Activated naive CD8-positive, alpha-beta T cell treated with anti-CD3 and anti-CD28 coated beads, Interleukin-2, amount 50 U/mL, for 24 hours (primary cell): ENCODE measurements around the gene OTUB1.

Experiments
- ATAC-seq: fragments of 150-1000 bp; cut with Tn5 transposase; one replicate; pipeline ENCODE4 v1.10.0; 2021
- DNase-seq: peaks from one replicate; pipeline ENCODE4 v3.0.0; 2021
- H3K27ac Mint-ChIP-seq: one replicate; pipeline ENCODE4 v1.8.0; 2021; ENCODE audit warnings: mild to moderate bottlenecking, mixed read lengths
- H3K27me3 Mint-ChIP-seq: one replicate; pipeline ENCODE4 v1.8.0; 2021; ENCODE audit warnings: mixed read lengths
- H3K36me3 Mint-ChIP-seq: one replicate; pipeline ENCODE4 v1.8.0; 2021; ENCODE audit warnings: low read depth, mixed read lengths
- H3K4me1 Mint-ChIP-seq: one replicate; pipeline ENCODE4 v1.8.0; 2021; ENCODE audit warnings: mixed read lengths
- H3K4me3 Mint-ChIP-seq: one replicate; pipeline ENCODE4 v1.8.0; 2021; ENCODE audit warnings: mild to moderate bottlenecking, moderate library complexity, mixed read lengths
- H3K9me3 Mint-ChIP-seq: one replicate; pipeline ENCODE4 v1.8.0; 2021; ENCODE audit warnings: mixed read lengths

The OTUB1 gene

GRCh38 chr11:64007160-64007628 lies 21.0 kb downstream of the OTUB1 start:
- H3K9me3 Mint-ChIP-seq: peaks cover 7% of the 10 kb centered on the region
- peak overlapping the region; percentile 9 for H3K27ac Mint-ChIP-seq
- H3K27me3 Mint-ChIP-seq: peaks cover 31% of the 10 kb centered on the region
- DNase-seq: no peak
- no peak for ATAC-seq
- peak overlapping the region; percentile 19 for H3K4me3 Mint-ChIP-seq
- H3K4me1 Mint-ChIP-seq: peaks cover 10% of the 10 kb centered on the region
- no peaks in the 10 kb centered on the region for H3K36me3 Mint-ChIP-seq

GRCh38 chr11:64007629-64008282 lies 21.5 kb downstream of the OTUB1 start:
- Mint-ChIP-seq H3K36me3 (no peaks in the 10 kb centered on the region), H3K27me3 (peaks cover 31% of the 10 kb centered on the region), H3K4me3 (peak overlapping the region; percentile 32), H3K4me1 (peaks cover 10% of the 10 kb centered on the region), H3K27ac (no peak overlapping the region), H3K9me3 (peaks cover 7% of the 10 kb centered on the region)
- ATAC-seq: peak; percentile 30
- DNase-seq: peak; percentile 14

- ATAC-seq: no peak
- H3K4me1 Mint-ChIP-seq: peaks cover 10% of the 10 kb centered on the region
- DNase-seq: no peak
- no peak overlapping the region for H3K27ac Mint-ChIP-seq
- H3K4me3 Mint-ChIP-seq: no peak overlapping the region
- peaks cover 31% of the 10 kb centered on the region for H3K27me3 Mint-ChIP-seq
- no peaks in the 10 kb centered on the region for H3K36me3 Mint-ChIP-seq
- peaks cover 7% of the 10 kb centered on the region for H3K9me3 Mint-ChIP-seq
Measured at GRCh38 chr11:64008283-64008913, 22.2 kb downstream of the OTUB1 start.

GRCh38 chr11:64008914-64009633 lies 22.8 kb downstream of the OTUB1 start:
- Mint-ChIP-seq H3K4me1 (peaks cover 10% of the 10 kb centered on the region), H3K9me3 (peaks cover 7% of the 10 kb centered on the region), H3K36me3 (no peaks in the 10 kb centered on the region), H3K4me3 (no peak overlapping the region), H3K27ac (no peak overlapping the region), H3K27me3 (peaks cover 31% of the 10 kb centered on the region)
- ATAC-seq: no peak
- no peak for DNase-seq

GRCh38 chr11:64009710-64010109 lies 23.5 kb downstream of the OTUB1 start:
- Mint-ChIP-seq H3K27me3 (peaks cover 31% of the 10 kb centered on the region), H3K27ac (no peak overlapping the region), H3K36me3 (no peaks in the 10 kb centered on the region), H3K9me3 (peaks cover 7% of the 10 kb centered on the region), H3K4me3 (no peak overlapping the region), H3K4me1 (peaks cover 10% of the 10 kb centered on the region)
- ATAC-seq: no peak
- DNase-seq: no peak

GRCh38 chr11:64010783-64011182 lies 24.5 kb downstream of the OTUB1 start:
- Mint-ChIP-seq H3K27ac (no peak overlapping the region), H3K9me3 (peaks cover 7% of the 10 kb centered on the region), H3K4me3 (no peak overlapping the region), H3K36me3 (no peaks in the 10 kb centered on the region), H3K27me3 (peaks cover 28% of the 10 kb centered on the region), H3K4me1 (peaks cover 10% of the 10 kb centered on the region)
- ATAC-seq (no peak), DNase-seq (no peak)

DNA sequence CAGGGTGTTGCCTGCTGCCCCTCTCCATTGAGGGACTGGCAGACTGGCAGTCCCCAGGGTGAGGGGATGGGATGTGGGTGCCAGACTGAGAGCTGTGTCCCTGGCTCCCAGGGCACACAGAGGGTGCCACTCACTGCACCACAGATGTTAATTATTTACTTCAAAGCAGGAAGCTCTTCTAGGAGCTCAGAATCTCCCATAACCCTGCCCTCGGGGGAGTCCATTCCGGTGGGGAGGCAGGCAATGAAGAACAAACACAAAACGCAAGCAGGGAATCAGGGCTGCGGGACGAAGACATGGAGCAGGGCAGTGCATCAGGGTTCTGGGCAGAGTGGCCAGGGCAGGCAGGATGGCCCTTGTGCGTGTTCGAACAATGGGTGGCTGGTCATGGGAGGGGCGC lies 25.1 kb downstream of the OTUB1 start:
- no peak for DNase-seq
- Mint-ChIP-seq H3K4me1 (peaks cover 10% of the 10 kb centered on the region), H3K27me3 (peaks cover 25% of the 10 kb centered on the region), H3K27ac (no peak overlapping the region), H3K9me3 (peaks cover 7% of the 10 kb centered on the region), H3K36me3 (no peaks in the 10 kb centered on the region), H3K4me3 (no peak overlapping the region)
- no peak for ATAC-seq

DNA sequence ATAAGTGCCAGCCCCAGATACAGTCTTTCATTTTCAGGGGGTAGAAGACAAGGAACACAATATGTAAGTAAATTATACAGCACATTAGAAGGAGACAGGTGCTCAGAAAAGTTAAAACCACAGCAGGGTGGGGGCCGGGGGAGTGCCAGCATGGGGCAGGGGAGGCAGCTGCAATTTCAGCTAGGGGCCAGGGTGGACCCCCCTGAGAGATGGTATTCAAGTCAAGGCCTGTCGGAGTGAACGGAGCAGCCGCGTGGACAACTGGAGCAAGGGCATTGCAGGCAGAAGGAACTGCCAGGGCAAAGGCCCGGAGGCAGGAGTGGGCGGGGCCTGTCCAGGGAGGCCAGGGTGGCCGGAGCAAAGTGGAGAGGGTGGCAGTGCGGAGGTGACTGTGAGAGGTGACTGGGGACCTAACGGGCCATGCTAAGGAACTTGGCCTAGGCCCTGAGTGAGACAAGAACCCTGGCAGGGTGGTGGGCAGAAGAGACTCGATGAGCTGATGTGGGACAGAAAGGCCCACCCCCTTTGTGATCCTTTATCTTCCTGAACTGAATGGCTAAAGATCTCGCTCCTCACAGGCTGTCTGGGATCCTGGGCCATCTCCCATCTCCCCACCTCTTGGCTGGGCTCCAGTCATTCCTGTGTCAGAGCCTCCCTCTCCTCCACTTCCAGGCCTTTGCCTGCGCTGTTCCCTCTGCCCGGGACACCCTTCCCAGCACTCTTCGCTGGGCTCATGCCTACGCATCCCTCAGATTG lies 27.1 kb downstream of the OTUB1 start:
- Mint-ChIP-seq H3K36me3 (no peaks in the 10 kb centered on the region), H3K4me1 (no peaks in the 10 kb centered on the region), H3K27me3 (peaks cover 7% of the 10 kb centered on the region), H3K9me3 (peaks cover 7% of the 10 kb centered on the region), H3K4me3 (no peak overlapping the region), H3K27ac (no peak overlapping the region)
- ATAC-seq (no peak), DNase-seq (no peak)

DNA sequence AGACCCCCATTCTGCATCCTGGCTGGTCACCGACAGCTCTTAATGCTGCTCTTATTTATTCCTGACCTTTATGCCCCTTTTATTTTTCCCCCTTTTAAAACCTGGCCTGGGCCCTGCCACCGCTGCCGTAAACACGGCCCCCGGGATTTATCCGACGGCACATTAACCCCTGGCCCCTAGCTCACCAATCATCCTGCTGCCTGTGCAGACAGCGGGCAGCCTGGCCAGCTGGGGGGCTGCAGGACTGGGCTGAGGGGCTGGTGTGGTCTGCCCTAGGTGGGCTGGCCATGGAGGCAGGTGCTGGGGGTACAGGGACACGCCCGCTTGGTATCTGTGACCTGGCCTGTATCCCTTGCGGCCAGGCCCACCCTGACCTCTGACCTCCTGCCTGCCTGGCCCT lies 28.1 kb downstream of the OTUB1 start:
- Mint-ChIP-seq H3K4me3 (no peak overlapping the region), H3K9me3 (peaks cover 7% of the 10 kb centered on the region), H3K27ac (no peak overlapping the region), H3K4me1 (no peaks in the 10 kb centered on the region), H3K27me3 (no peaks in the 10 kb centered on the region), H3K36me3 (no peaks in the 10 kb centered on the region)
- ATAC-seq (no peak), DNase-seq (no peak)

DNA sequence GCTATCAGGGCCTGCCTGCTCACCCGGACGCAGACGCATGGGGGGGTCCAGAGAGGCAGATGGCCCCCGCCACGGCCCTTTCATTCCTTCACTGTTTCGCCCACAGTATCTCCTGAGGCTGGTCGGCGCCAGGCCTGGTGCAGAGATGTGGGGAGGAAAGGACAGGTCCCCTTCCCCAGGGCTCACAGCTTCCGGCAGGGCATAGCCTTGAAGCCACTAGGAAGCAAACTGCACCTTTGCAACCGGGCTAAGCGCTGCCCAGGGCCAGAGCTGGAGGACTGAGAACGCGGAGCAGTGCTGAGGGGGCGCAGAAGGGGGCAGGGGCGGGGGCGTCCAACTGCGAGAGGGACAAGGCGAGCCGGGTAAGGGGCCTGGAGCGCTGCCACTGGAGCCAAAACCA lies 29.3 kb downstream of the OTUB1 start:
- DNase-seq (no peak), ATAC-seq (no peak)
- H3K36me3 Mint-ChIP-seq: no peaks in the 10 kb centered on the region
- no peaks in the 10 kb centered on the region for H3K4me1 Mint-ChIP-seq
- H3K4me3 Mint-ChIP-seq: no peak overlapping the region
- no peak overlapping the region for H3K27ac Mint-ChIP-seq
- no peaks in the 10 kb centered on the region for H3K27me3 Mint-ChIP-seq
- peaks cover 4% of the 10 kb centered on the region for H3K9me3 Mint-ChIP-seq

- H3K4me3 Mint-ChIP-seq: no peak overlapping the region
- no peaks in the 10 kb centered on the region for H3K27me3 Mint-ChIP-seq
- no peak for ATAC-seq
- DNase-seq: no peak
- H3K9me3 Mint-ChIP-seq: no peaks in the 10 kb centered on the region
- no peaks in the 10 kb centered on the region for H3K36me3 Mint-ChIP-seq
- no peak overlapping the region for H3K27ac Mint-ChIP-seq
- no peaks in the 10 kb centered on the region for H3K4me1 Mint-ChIP-seq
Measured at GRCh38 chr11:64015935-64016845, 30.0 kb downstream of the OTUB1 start.

DNA sequence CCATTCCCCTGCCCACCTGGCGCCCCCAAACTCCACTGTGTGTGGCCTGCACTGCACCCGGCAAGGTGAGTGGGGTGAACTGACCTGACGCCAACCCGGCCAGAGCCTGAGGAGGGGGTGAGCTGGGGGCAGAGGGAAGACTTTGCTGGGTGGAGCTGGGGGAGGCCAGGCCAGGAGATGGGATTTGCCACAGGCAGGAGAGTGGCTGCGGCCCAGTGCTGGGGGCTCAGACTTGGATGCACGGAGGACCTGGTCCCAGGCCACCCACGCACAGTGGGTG lies 31.6 kb downstream of the OTUB1 start:
- Mint-ChIP-seq H3K36me3 (no peaks in the 10 kb centered on the region), H3K4me1 (no peaks in the 10 kb centered on the region), H3K27me3 (no peaks in the 10 kb centered on the region), H3K27ac (no peak overlapping the region), H3K4me3 (no peak overlapping the region), H3K9me3 (no peaks in the 10 kb centered on the region)
- ATAC-seq (no peak), DNase-seq (no peak)

- no peaks in the 10 kb centered on the region for H3K4me1 Mint-ChIP-seq
- DNase-seq: no peak
Measured at GRCh38 chr11:64018310-64018709, 32.1 kb downstream of the OTUB1 start.

More at GRCh38 chr11:64018310-64018709, 32.1 kb downstream of the OTUB1 start:
- ATAC-seq: no peak
- H3K36me3 Mint-ChIP-seq: no peaks in the 10 kb centered on the region
- no peaks in the 10 kb centered on the region for H3K27me3 Mint-ChIP-seq
- no peak overlapping the region for H3K4me3 Mint-ChIP-seq
- no peak overlapping the region for H3K27ac Mint-ChIP-seq
- H3K9me3 Mint-ChIP-seq: no peaks in the 10 kb centered on the region
